HG03280 (cell line): ENCODE measurements around the gene CACHD1.

ENCODE experiments used
- ATAC-seq: cut with Tn5 transposase; IDR thresholded peaks from one replicate; pipeline ENCODE4 v1.9.1; 2021; ENCODE audit warnings: mild to moderate bottlenecking, moderate library complexity; ENCODE audit not compliant: unreplicated experiment

CACHD1 gene

GRCh38 chr1:64645735-64646134, 175.8 kb downstream of the CACHD1 start:
- ATAC-seq = no peak

GRCh38 chr1:64650411-64650810, 180.5 kb downstream of the CACHD1 start:
- ATAC-seq = no peak

GRCh38 chr1:64651841-64652240, 181.9 kb downstream of the CACHD1 start:
- no peak for ATAC-seq

GRCh38 chr1:64653466-64653865, 183.5 kb downstream of the CACHD1 start:
- no peak for ATAC-seq

GRCh38 chr1:64654519-64655341, 184.8 kb downstream of the CACHD1 start:
- ATAC-seq = no peak

DNA sequence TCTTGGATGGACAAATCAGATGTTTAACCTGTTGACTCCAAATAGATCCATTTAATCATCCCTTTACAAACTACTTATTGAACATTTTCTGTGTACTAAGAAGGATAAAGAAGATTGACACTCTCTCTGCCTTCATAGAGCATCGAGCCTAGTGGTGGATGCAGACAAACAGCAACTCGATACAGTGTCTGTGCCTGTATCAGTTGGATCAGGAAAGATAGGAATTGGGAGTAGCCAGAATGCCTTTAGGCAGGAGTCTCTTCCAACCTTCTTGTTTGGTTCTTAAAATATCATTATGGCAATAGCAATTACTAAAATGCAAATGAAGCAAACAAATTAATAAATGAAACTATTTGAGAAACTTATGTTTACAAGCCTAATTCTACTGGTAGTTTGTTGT, 185.9 kb downstream of the CACHD1 start:
- no peak for ATAC-seq

DNA sequence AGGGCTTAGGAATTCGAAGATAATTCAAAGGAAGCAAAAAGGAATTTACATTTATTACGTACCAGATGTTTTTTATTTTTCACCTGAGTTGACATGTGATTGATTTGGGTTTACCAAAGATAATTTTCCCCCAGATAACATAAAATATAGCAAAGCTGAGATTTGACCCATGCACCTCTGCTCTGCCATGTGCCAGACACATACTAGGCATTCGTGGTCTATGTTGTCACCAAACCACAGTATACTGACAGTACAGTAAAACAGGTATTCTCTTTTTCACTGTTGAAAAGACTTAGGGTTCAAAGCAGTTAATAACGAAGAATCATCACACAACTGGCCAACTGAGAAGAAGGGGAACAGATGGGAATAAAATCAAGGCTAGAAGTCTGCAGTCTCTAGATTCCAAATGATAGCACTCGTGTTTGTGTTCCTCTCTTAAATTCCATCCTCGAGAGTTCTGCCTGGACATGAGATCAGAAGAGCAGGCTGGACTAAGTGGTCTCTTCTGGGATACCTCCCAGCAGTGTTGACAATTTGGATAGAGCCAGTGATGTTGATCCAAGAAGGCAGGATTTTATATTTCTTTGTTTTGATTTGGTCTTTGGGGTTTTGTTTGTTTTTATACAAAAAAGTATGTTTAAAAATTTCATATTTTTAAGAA, 189.7 kb downstream of the CACHD1 start:
- no peak for ATAC-seq

- ATAC-seq = no peak
Observed at GRCh38 chr1:64663668-64664067, 193.7 kb downstream of the CACHD1 start.

DNA sequence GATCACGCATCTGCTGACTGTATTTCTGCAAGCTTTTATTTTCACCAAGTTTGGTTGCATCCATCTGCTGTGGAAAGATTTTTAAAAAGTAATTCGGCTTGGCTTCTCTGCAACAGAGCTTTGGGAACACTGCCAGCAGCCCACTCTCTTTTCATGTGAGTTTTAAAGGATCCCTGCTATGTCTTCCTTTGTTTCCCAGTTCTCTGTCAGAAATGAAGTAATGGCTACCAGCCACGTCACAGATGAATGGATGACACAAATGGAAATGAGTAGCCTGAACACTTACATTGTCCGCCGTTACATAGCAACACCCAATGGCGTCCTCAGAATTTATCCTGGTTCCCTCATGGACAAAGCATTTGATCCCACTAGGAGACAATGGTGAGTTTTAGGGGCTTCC, 194.4 kb downstream of the CACHD1 start:
- no peak for ATAC-seq

GRCh38 chr1:64669098-64669675, 199.3 kb downstream of the CACHD1 start:
- ATAC-seq = no peak

DNA sequence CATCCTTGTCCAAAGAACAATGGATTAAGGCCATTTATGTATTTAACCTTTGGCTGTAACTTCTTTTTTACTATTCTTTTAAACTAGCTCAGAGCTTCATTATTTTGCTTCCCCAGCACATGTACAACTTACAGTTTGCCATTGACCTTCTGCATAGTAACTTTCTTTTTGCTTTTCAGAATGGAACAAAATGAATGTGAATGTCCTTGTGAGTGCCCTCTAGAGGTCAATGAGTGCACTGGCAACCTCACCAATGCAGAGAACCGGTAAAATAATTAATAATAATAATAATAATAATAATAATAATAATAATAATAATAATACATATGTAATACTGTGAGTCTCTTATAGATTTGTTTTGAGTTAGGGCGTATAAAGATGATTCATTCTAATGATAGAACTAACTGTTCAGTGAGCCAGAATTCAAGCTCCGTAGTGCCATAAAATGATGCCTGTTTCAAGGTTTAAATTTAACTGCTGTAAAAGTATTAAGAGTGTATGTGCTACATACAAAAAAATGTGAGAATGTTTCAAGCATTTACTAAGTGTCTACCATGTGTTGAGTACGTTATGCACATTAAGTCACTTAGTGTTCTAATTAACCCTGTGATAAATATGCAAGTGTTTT, 205.9 kb downstream of the CACHD1 start:
- no peak for ATAC-seq

DNA sequence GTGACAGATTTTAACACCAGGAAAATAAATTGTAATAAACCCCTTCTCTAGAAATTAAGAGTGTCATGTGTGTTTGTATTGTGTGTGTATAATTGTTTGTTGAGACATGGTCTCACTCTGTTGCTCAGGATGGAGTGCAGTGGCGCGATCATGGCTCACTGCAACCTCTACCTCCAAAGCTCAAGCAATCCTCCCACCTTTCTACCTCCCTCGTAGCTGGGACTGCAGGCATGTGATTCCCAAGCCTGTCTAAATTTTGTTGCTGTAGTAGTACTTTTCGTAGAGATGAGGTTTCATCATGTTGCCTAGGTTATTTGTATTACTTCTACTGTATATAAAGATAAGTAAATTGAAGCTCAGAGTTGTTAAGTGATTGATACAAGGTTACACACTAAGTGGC, 206.5 kb downstream of the CACHD1 start:
- no peak for ATAC-seq

DNA sequence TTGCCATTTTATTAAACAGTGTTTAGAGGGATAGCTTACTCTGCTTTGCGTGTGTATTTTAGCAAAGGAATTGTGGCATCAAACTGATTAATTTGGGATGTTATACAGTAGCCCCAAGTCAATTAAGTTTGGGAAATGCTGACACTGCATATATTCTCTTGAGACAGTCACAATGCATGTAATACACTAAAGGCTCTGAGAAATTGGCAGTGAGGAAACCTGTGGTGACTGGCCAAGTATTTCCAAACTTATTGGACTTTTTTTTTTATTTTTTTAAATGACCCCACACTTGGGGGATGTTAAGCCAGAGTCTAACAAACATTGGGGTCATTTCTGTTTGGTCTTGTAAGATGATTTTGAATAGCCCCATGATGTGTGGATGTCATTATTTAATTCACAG, 207.6 kb downstream of the CACHD1 start:
- no peak for ATAC-seq

DNA sequence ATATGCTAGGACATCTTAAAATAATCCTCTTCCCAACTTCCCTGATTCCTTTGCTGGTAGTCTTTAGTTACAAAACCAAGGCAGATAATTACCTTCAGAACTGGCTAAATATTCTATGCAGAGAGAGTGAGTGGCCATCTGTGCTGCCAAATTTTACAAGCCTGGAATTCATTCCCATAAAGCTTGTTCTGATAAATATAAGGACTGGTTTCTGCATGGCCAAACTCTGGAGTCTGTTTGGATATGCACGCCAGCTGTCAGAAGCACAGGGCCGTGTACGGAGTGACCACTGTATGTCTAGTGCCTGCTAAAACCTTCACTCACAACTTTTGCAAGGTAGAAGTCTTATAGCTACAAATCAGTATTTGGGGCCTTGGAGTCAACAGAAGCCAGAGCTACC, 208.4 kb downstream of the CACHD1 start:
- no peak for ATAC-seq

DNA sequence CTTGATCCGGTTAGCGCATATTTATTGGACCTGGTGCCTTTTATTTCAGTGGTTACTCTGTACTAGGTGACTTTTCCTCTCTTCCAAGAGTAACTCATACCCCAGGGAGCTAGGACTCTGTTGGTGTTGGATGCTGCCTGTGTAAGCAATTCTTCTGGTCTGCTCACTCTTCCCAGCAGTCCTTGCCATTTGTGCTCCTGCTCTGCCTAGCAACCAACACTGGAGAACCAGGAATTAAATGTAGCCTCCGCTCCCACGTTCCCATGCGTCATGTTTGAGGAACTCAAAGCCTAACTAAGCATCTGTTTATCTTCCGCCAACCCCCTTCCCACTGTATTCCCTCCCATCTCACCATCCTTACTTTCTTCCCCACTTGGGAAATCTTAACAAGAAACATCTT, 209.2 kb downstream of the CACHD1 start:
- ATAC-seq = no peak

DNA sequence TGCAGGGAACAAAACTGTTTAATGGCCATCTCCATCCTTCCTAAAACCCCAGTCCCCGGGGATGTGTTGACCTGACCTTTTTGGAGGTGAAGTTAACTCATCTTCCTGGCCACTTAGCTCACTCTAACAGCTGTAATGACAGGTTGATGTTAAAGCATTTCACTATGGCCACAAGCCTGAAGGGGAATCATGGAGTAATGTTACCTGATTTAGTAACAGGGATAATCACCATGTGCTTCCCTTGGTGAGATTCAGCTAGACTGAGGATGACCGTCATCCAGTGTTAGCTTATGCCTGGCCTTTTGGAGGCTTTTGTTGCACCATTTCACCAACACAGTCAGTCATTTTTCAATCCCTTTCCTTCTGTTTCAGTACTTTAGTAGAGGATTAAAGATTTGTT, 210.7 kb downstream of the CACHD1 start:
- no peak for ATAC-seq

GRCh38 chr1:64681043-64681442, 211.1 kb downstream of the CACHD1 start:
- ATAC-seq = no peak

- no peak for ATAC-seq
Observed at GRCh38 chr1:64683419-64683818, 213.5 kb downstream of the CACHD1 start.

GRCh38 chr1:64685217-64685616, 215.3 kb downstream of the CACHD1 start:
- ATAC-seq = no peak

DNA sequence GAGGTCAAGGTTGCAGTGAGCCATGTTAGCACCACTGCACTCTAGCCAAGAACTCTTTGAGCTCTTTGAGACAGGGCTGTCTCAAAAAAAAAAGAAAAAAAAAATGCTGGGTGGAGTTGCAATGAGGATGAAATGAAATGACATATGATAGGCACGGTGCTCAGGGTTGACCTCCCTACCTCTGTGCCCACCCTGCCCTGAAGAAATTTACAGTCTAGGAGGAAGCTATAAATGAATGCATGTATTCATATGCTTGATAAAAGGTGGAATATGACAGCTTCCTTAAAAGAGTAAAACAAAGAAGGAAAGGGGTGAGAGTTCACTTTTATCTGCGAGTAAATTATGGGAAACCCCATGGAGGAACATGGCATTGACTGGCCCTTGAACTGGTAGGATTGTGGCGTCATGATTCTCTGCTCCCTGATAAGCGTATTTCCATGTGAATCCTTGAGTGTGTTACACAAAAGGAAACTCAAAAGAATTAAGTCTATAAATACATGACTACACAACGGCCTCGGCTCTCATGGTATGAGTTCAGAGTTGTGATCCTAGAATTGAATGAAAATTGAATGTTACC, 215.9 kb downstream of the CACHD1 start:
- ATAC-seq = no peak
